ENCODE data around the gene USP10.

USP10 gene

GRCh38 chr16:84766978-84767773 lies 67.4 kb downstream of the USP10 start:
- TF ChIP-seq CTCF (conservative IDR thresholded peaks at IDR 0.05; ENCODE audit: control insufficient read depth, insufficient read depth, low read depth, low read length): no peak
- no peak for DNase-seq (ENCODE audit: low read depth)
- H3K4me3 ChIP-seq (ENCODE audit: control insufficient read depth, low read depth, low read length): no peak overlapping the region

- no peak overlapping the region for H3K4me3 ChIP-seq (ENCODE audit: control insufficient read depth, low read depth, low read length)
- DNase-seq (ENCODE audit: low read depth): peak; percentile 30
- TF ChIP-seq CTCF (conservative IDR thresholded peaks at IDR 0.05; ENCODE audit: control insufficient read depth, insufficient read depth, low read depth, low read length): no peak
Observed at GRCh38 chr16:84768061-84768807, 68.4 kb downstream of the USP10 start.

GRCh38 chr16:84768808-84769197 lies 69.0 kb downstream of the USP10 start:
- no peak for TF ChIP-seq CTCF (conservative IDR thresholded peaks at IDR 0.05; ENCODE audit: control insufficient read depth, insufficient read depth, low read depth, low read length)
- H3K4me3 ChIP-seq (ENCODE audit: control insufficient read depth, low read depth, low read length): no peak overlapping the region
- no peak for DNase-seq (ENCODE audit: low read depth)

- TF ChIP-seq CTCF (conservative IDR thresholded peaks at IDR 0.05; ENCODE audit: control insufficient read depth, insufficient read depth, low read depth, low read length): no peak
- DNase-seq (ENCODE audit: low read depth): no peak
- no peak overlapping the region for H3K4me3 ChIP-seq (ENCODE audit: control insufficient read depth, low read depth, low read length)
Observed at GRCh38 chr16:84769416-84769815, 69.6 kb downstream of the USP10 start.

- no peak for DNase-seq (ENCODE audit: low read depth)
- no peak for TF ChIP-seq CTCF (conservative IDR thresholded peaks at IDR 0.05; ENCODE audit: control insufficient read depth, insufficient read depth, low read depth, low read length)
- no peak overlapping the region for H3K4me3 ChIP-seq (ENCODE audit: control insufficient read depth, low read depth, low read length)
Observed at GRCh38 chr16:84773312-84773711, 73.5 kb downstream of the USP10 start.

GRCh38 chr16:84774810-84775209 lies 75.0 kb downstream of the USP10 start:
- TF ChIP-seq CTCF (conservative IDR thresholded peaks at IDR 0.05; ENCODE audit: control insufficient read depth, insufficient read depth, low read depth, low read length): no peak
- peak; percentile 98 for DNase-seq (ENCODE audit: low read depth)
- no peak overlapping the region for H3K4me3 ChIP-seq (ENCODE audit: control insufficient read depth, low read depth, low read length)
